Karpas-422 (cell line): ENCODE data around the gene NTF4. TPM values are rescaled to one million over a fixed set of nuclear protein-coding genes. Genes with fewer than 3 reads are reported as not detected.
"Not testable (repeated sequence)": the region's sequence is repeated elsewhere in the genome, so short reads cannot be mapped to it uniquely, and the experiment has no call there.

ENCODE experiments used
- DNase-seq: peaks from one replicate; pipeline ENCODE4 v3.0.0-alpha.2; 2015
- H2AFZ ChIP-seq: fragments of 200-600 bp; sonication (generic); 2 replicates; pipeline ENCODE4 v1.6.1; 2014; ENCODE audit warnings: antibody characterized with exemption, low read length, mixed read lengths
- H3K27ac ChIP-seq: fragments of 200-600 bp; sonication (generic); 2 replicates; pipeline ENCODE4 v1.5.1; 2014; ENCODE audit warnings: mild to moderate bottlenecking, low read length, moderate library complexity
- H3K27me3 ChIP-seq: fragments of 200-600 bp; sonication (generic); 2 replicates; pipeline ENCODE4 v1.6.1; 2014; ENCODE audit warnings: low read length, mixed read lengths
- H3K36me3 ChIP-seq: fragments of 200-600 bp; sonication (generic); 2 replicates; pipeline ENCODE4 v1.6.1; 2014; ENCODE audit warnings: low read length, mixed read lengths; ENCODE audit not compliant: insufficient read depth
- H3K4me1 ChIP-seq: fragments of 200-600 bp; sonication (generic); 2 replicates; pipeline ENCODE4 v1.6.1; 2014; ENCODE audit warnings: mild to moderate bottlenecking, low read length, mixed read lengths
- H3K4me2 ChIP-seq: fragments of 200-600 bp; sonication (generic); 2 replicates; pipeline ENCODE4 v1.6.1; 2014; ENCODE audit warnings: low read length, low read depth, mild to moderate bottlenecking; ENCODE audit not compliant: poor library complexity, severe bottlenecking
- H3K4me3 ChIP-seq: fragments of 200-600 bp; sonication (generic); 2 replicates; pipeline ENCODE4 v1.5.1; 2014; ENCODE audit warnings: mild to moderate bottlenecking, antibody characterized with exemption, low read length, mixed read lengths
- H3K79me2 ChIP-seq: fragments of 200-600 bp; sonication (generic); 2 replicates; pipeline ENCODE4 v1.6.1; 2014; ENCODE audit warnings: mild to moderate bottlenecking, low read length, mixed read lengths
- H3K9ac ChIP-seq: fragments of 200-600 bp; sonication (generic); 2 replicates; pipeline ENCODE4 v1.6.0; 2014; ENCODE audit warnings: low read length
- H3K9me2 ChIP-seq: fragments of 200-600 bp; sonication (generic), shearing (Covaris generic); replicated peaks from 2 replicates; pipeline ENCODE4 v1.6.0; 2014; ENCODE audit warnings: mild to moderate bottlenecking, low read length, moderate library complexity; ENCODE audit not compliant: insufficient read depth
- H3K9me3 ChIP-seq: fragments of 300-700, 200-600 bp; sonication (generic); 2 replicates; pipeline ENCODE4 v1.6.1; 2014; ENCODE audit warnings: low read length, mixed read lengths
- H4K20me1 ChIP-seq: fragments of 200-600 bp; sonication (generic); 2 replicates; pipeline ENCODE4 v1.6.1; 2014; ENCODE audit warnings: mild to moderate bottlenecking, antibody characterized with exemption, low read length, low read depth; ENCODE audit not compliant: insufficient read depth
- total RNA-seq: library from RNA; depleted of rRNA; stranded (reverse); fragments of >200 nt; shearing (Covaris generic); gene quantifications from 2 replicates; pipeline ENCODE4 v1.2.3, GENCODE V29; 2014; ENCODE audit warnings: low replicate concordance

NTF4 gene
- total RNA-seq, 1 experiment from 2014 or later = not detected

DNA sequence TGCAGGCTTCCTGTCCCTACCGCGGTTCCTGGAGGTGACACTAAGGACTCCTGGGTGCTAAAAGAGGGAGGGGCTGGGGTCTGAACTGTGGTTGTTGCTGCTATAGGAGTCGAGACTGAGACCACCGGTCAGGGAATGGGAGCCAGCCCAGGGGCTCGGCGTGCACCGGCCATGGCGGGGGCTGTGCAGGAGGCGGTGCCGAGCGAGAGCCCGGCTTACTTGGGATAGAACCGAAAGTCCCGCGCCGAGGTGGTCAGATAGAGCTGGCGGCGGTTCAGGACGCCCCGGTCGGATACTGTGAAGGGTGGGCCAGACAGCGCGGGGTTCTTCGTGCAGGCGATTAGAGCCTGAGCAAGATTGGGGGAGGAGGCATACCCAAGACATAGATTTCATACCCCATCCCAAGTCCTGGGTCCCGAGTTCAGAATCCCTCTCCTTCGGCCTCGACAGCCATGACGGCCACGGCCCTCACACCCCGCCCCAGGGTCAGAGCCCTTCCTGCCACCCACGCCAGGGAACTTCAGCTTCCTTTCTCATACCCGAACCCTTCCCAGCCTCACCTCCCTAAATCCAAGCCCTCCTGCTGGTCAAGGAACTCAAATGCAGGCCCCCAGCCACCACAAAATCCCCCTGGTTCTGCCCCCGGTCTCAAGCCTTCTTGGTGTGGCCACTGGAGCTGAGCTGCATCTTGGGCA, 7.6 kb downstream of the NTF4 start:
- not testable (repeated sequence) for H3K9ac ChIP-seq, H3K27ac ChIP-seq, H3K4me2 ChIP-seq, H3K36me3 ChIP-seq, H4K20me1 ChIP-seq, H2AFZ ChIP-seq, H3K9me2 ChIP-seq, H3K4me3 ChIP-seq, H3K79me2 ChIP-seq, H3K27me3 ChIP-seq, H3K9me3 ChIP-seq, H3K4me1 ChIP-seq, DNase-seq

DNA sequence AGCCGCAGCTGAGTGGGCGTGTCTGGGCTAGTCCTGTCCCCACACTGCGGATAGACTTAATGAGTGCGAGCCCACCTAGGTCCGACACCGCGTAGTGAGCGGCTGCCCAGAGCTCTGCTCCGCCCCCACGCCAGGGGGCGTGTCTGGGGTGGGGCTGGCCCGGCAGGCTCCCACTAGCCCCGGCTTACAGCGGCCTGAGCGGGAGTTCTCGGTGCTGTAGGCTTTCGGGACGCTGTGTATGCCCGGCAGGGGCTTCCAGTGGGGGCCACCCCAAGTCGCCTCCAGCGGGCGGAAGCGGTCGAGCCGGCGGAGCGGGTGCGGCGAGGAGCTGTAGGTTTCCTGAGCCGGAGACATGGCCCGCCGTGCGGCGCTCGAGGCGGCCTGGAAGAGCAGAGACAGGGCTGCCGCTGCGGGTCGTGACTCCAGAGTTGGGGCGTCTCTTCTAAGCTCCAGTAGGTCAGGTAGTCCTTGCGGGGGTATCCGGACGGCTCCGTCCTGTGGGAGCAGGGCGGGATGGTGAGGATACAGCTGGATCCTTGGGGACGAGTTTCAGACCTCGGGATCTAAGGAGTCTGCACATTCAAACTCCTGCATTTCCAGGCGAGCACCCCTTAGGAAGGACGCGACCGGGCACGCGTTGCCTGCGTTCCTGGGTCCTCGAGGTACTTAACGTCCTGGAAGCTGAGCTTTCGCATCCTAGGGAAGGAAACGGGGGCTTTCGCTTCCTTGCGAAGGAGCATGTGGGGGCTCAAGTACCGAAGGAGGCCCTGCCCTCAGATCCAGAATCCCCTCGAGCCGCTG, 8.3 kb downstream of the NTF4 start:
- no peak overlapping the region for H3K4me3 ChIP-seq
- no peaks in the 10 kb centered on the region for H3K79me2 ChIP-seq
- H4K20me1 ChIP-seq = no peaks in the 10 kb centered on the region
- no peaks in the 10 kb centered on the region for H3K9me3 ChIP-seq
- no peak overlapping the region for H3K4me2 ChIP-seq
- H3K27me3 ChIP-seq = no peaks in the 10 kb centered on the region
- peak; percentile 46 for DNase-seq
- peak overlapping the region; percentile 43; the same call in 1 of the 2 replicates for H2AFZ ChIP-seq
- H3K36me3 ChIP-seq = no peaks in the 10 kb centered on the region
- H3K9ac ChIP-seq = no peak overlapping the region
- no peak overlapping the region for H3K27ac ChIP-seq
- H3K4me1 ChIP-seq = no peaks in the 10 kb centered on the region
- H3K9me2 ChIP-seq = no peaks in the 10 kb centered on the region

DNA sequence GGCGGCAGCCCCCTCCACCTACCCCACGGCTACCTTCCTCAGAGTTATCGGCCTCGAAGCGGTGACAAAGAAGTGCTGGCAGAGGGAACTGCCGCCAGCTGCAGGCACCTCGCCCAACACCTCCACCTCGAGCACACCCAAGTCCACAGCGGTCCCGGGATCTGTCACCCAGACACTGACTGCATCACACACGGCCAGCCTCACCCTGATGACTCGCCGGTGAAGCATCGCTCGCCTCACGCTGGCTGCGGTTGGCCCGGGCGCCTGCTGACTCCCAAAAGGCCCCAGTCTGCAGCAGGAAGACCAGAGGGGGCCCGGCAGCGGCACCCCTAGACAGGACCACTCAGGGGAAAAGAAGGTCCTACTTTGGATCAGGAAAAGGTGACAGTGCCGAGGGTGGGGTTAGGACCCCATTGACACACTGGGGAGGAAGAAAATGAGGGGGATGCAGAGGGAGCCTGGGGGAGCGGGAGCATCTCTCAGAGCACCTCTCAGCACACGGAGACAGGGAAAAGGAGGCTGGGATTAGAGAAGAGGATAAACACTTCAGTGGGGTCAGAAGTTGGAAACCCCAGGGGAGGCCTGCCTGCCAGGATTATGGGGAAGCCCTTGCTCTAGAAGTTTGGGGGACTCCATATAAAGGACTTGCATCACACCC, 14.1 kb downstream of the NTF4 start:
- not testable (repeated sequence) for H3K4me2 ChIP-seq, H3K9me2 ChIP-seq, H3K79me2 ChIP-seq, H3K4me3 ChIP-seq, H3K9ac ChIP-seq, DNase-seq, H3K4me1 ChIP-seq, H3K9me3 ChIP-seq, H4K20me1 ChIP-seq, H2AFZ ChIP-seq, H3K27ac ChIP-seq, H3K36me3 ChIP-seq, H3K27me3 ChIP-seq

DNA sequence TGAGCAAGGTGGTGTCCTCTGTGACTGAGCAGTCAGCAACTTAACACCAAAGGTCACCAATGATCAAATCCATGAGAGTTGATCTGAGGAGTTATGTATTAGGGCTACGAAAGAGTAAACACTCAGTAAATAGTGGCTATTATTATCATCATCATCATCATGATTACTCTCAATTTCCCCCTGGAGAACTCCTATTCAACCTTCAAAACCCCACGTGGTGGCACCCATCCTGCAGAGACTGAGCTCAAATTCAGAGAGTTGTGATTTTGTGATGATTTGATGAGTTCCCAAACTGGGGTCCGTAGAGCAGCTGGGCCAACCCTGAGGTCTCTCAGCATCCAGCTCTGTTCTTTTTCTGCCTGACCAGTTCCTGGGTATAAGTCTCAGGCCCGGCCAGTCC, 14.8 kb downstream of the NTF4 start:
- not testable (repeated sequence) for H3K27me3 ChIP-seq, H3K4me2 ChIP-seq, H4K20me1 ChIP-seq, H3K9ac ChIP-seq, H3K9me3 ChIP-seq, DNase-seq, H3K4me3 ChIP-seq, H2AFZ ChIP-seq, H3K9me2 ChIP-seq, H3K79me2 ChIP-seq, H3K4me1 ChIP-seq, H3K27ac ChIP-seq, H3K36me3 ChIP-seq

DNA sequence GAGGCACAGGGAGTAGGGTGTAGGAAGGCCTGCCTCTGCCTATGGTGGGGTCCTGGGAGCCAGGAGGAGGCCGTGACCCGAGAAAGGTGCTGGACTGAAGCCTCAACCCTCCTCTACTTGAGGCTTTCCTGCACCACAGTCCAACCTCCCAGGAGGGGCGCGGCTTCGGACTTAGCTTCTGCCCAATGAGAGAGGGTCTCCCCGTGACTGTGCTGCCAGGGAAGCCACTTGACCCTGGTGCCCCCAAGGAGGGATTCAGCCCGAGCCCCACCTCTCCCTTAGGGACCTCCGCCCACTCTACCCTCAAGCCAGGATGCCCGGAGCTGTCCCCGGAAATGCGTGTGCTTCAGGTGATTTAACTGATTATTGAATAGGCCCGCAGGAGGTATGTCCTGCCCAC, 15.6 kb downstream of the NTF4 start, which contains the start of gene CGB8:
Gene CGB8 (minus strand): TSS at position 101 of the 400 bp plus-strand sequence. CDS start 372 bp downstream, outside the sequence.
- not testable (repeated sequence) for H3K9me3 ChIP-seq, H3K36me3 ChIP-seq, H4K20me1 ChIP-seq, H3K9ac ChIP-seq, H3K4me3 ChIP-seq, H3K4me2 ChIP-seq, H3K27me3 ChIP-seq, H2AFZ ChIP-seq, DNase-seq, H3K79me2 ChIP-seq, H3K4me1 ChIP-seq, H3K27ac ChIP-seq, H3K9me2 ChIP-seq

DNA sequence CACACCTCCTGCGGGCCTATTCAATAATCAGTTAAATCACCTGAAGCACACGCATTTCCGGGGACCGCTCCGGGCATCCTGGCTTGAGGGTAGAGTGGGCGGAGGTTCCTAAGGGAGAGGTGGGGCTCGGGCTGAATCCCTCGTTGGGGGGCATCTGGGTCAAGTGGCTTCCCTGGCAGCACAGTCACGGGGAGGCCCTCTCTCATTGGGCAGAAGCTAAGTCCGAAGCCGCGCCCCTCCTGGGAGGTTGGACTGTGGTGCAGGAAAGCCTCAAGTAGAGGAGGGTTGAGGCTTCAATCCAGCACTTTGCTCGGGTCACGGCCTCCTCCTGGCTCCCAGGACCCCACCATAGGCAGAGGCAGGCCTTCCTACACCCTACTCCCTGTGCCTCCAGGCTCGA, 21.1 kb downstream of the NTF4 start, which contains the start of gene CGB5:
Gene CGB5 (plus strand): TSS at position 301 of the 400 bp plus-strand sequence. CDS start 362 bp downstream, outside the sequence.
- H3K27me3 ChIP-seq, H4K20me1 ChIP-seq, H3K9me2 ChIP-seq, H3K4me2 ChIP-seq, H2AFZ ChIP-seq, H3K79me2 ChIP-seq, H3K4me1 ChIP-seq, H3K27ac ChIP-seq, H3K9ac ChIP-seq, H3K4me3 ChIP-seq, H3K9me3 ChIP-seq, H3K36me3 ChIP-seq, DNase-seq: not testable (repeated sequence)

DNA sequence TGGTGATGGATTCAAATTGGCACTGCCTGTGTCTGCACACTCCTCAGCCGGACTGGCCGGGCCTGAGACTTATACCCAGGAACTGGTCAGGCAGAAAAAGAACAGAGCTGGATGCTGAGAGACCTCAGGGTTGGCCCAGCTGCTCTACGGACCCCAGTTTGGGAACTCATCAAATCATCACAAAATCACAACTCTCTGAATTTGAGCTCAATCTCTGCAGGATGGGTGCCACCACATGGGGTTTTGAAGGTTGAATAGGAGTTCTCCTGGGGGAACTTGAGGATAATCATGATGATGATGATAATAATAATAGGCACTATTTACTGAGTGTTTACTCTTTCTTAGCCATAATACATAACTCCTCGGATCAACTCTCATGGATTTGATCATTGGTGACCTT, 22.0 kb downstream of the NTF4 start:
- not testable (repeated sequence) for H3K4me3 ChIP-seq, H3K27ac ChIP-seq, H3K9me3 ChIP-seq, H3K27me3 ChIP-seq, H3K36me3 ChIP-seq, H3K79me2 ChIP-seq, H3K4me2 ChIP-seq, H3K4me1 ChIP-seq, H3K9me2 ChIP-seq, H4K20me1 ChIP-seq, H3K9ac ChIP-seq, H2AFZ ChIP-seq, DNase-seq

DNA sequence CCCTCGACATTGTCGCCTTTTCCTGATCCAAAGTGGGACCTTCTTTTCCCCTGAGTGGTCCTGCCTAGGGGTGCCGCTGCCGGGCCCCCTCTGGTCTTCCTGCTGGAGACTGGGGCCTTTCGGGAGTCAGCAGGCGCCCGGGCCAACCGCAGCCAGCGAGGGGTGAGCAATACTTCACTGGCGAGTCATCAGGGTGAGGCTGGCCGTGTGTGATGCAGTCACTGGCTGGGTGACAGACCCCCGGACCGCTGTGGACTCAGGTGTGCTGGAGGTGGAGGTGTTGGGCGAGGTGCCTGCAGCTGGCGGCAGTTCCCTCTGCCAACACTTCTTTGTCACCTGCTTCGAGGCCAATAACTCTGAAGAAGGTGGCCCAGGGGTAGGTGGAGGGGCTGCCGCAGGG, 22.4 kb downstream of the NTF4 start:
- no peaks in the 10 kb centered on the region for H3K9me3 ChIP-seq
- no peak overlapping the region for H3K4me2 ChIP-seq
- H3K4me3 ChIP-seq = no peak overlapping the region
- no peaks in the 10 kb centered on the region for H3K4me1 ChIP-seq
- H4K20me1 ChIP-seq = no peaks in the 10 kb centered on the region
- no peaks in the 10 kb centered on the region for H3K36me3 ChIP-seq
- H3K79me2 ChIP-seq = no peaks in the 10 kb centered on the region
- H3K27me3 ChIP-seq = no peaks in the 10 kb centered on the region
- no peak for DNase-seq
- H3K27ac ChIP-seq = no peak overlapping the region
- no peak overlapping the region for H2AFZ ChIP-seq
- H3K9me2 ChIP-seq = no peaks in the 10 kb centered on the region
- no peak overlapping the region for H3K9ac ChIP-seq
